Loucy (cell line): ENCODE results near the gene RAD52.

Experiments
- H2AFZ ChIP-seq: fragments of 200-600 bp; sonication (generic); 2 replicates; pipeline ENCODE4 v1.6.0; 2016; ENCODE audit warnings: antibody characterized with exemption, mild to moderate bottlenecking, low read length, moderate library complexity
- H3F3A ChIP-seq: fragments of 200-600 bp; 2 replicates; pipeline ENCODE4 v1.6.0; 2016; ENCODE audit warnings: antibody characterized with exemption, low read depth, mild to moderate bottlenecking
- H3K27me3 ChIP-seq: fragments of 200-600 bp; sonication (generic); 2 replicates; pipeline ENCODE4 v1.6.1; 2014; ENCODE audit warnings: low read length, mild to moderate bottlenecking; ENCODE audit not compliant: insufficient read depth, poor library complexity, severe bottlenecking
- H3K36me3 ChIP-seq: fragments of 200-600 bp; sonication (generic); 2 replicates; pipeline ENCODE4 v1.6.1; 2016; ENCODE audit warnings: low read length; ENCODE audit not compliant: insufficient read depth
- H3K4me1 ChIP-seq: fragments of 200-600 bp; sonication (generic); 2 replicates; pipeline ENCODE4 v1.5.1; 2014; ENCODE audit warnings: low read length, mild to moderate bottlenecking; ENCODE audit not compliant: insufficient read depth, poor library complexity, severe bottlenecking
- H3K4me2 ChIP-seq: fragments of 200-600 bp; sonication (generic); 2 replicates; pipeline ENCODE4 v1.6.0; 2014; ENCODE audit warnings: antibody characterized with exemption, low read length, low read depth, mild to moderate bottlenecking; ENCODE audit not compliant: poor library complexity, severe bottlenecking
- H3K4me3 ChIP-seq: fragments of 200-600 bp; sonication (generic); 2 replicates; pipeline ENCODE4 v1.5.1; 2014; ENCODE audit warnings: low read length, mild to moderate bottlenecking, mixed read lengths; ENCODE audit not compliant: poor library complexity, severe bottlenecking
- H3K79me2 ChIP-seq: fragments of 200-600 bp; sonication (generic); 2 replicates; pipeline ENCODE4 v1.6.1; 2014; ENCODE audit warnings: low read length; ENCODE audit not compliant: insufficient read depth
- H3K9ac ChIP-seq: fragments of 200-600 bp; sonication (generic); 2 replicates; pipeline ENCODE4 v1.6.0; 2014; ENCODE audit warnings: mild to moderate bottlenecking, low read depth, low read length, moderate library complexity; ENCODE audit not compliant: poor library complexity, severe bottlenecking
- H3K9me2 ChIP-seq: fragments of 200-600 bp; sonication (generic); replicated peaks from 2 replicates; pipeline ENCODE4 v1.6.1; 2016; ENCODE audit warnings: low read depth, low read length, mixed read lengths
- H3K9me3 ChIP-seq: fragments of 200-600 bp; sonication (generic); 2 replicates; pipeline ENCODE4 v1.6.1; 2014; ENCODE audit warnings: mild to moderate bottlenecking, antibody characterized with exemption, low read length, low read depth; ENCODE audit not compliant: insufficient read depth
- H4K20me1 ChIP-seq: fragments of 200-600 bp; sonication (generic); 2 replicates; pipeline ENCODE4 v1.6.0; 2014; ENCODE audit warnings: antibody characterized with exemption, low read length, mild to moderate bottlenecking; ENCODE audit not compliant: insufficient read depth, poor library complexity, severe bottlenecking
- CTCF ChIP-seq: fragments of 200-600 bp; sonication (generic); conservative IDR thresholded peaks from 2 replicates; pipeline ENCODE4 v1.5.1; 2014; ENCODE audit warnings: mild to moderate bottlenecking, antibody characterized with exemption, low read length
- EZH2phosphoT487 ChIP-seq: fragments of 200-600 bp; IDR thresholded peaks from 2 replicates; pipeline ENCODE4 v1.6.1; 2018; ENCODE audit warnings: antibody characterized with exemption, mild to moderate bottlenecking, moderate library complexity, borderline replicate concordance

RAD52 gene

GRCh38 chr12:905261-906031 is 44.0 kb downstream of the RAD52 start:
- H3K4me2 ChIP-seq, result no peak overlapping the region
- H3K9me2 ChIP-seq, result no peaks in the 10 kb centered on the region
- H3K9ac ChIP-seq, result no peak overlapping the region
- TF ChIP-seq CTCF (no peak), EZH2phosphoT487 (no peak)
- peaks cover 17% of the 10 kb centered on the region for H3K4me1 ChIP-seq
- H4K20me1 ChIP-seq, result peaks cover 4% of the 10 kb centered on the region
- H3F3A ChIP-seq, result peaks cover 5% of the 10 kb centered on the region; the same call in 1 of the 2 replicates
- H3K27me3 ChIP-seq, result no peaks in the 10 kb centered on the region
- H2AFZ ChIP-seq, result no peak overlapping the region
- peaks cover 98% of the 10 kb centered on the region for H3K36me3 ChIP-seq
- no peaks in the 10 kb centered on the region for H3K9me3 ChIP-seq
- H3K4me3 ChIP-seq, result no peak overlapping the region
- no peaks in the 10 kb centered on the region for H3K79me2 ChIP-seq

GRCh38 chr12:904010-904414 is 45.5 kb downstream of the RAD52 start:
- Histone ChIP-seq H3K79me2 (no peaks in the 10 kb centered on the region), H3F3A (peaks cover 2% of the 10 kb centered on the region; the same call in 1 of the 2 replicates), H3K9ac (no peak overlapping the region), H3K9me2 (no peaks in the 10 kb centered on the region), H3K4me1 (peaks cover 17% of the 10 kb centered on the region), H3K27me3 (no peaks in the 10 kb centered on the region), H2AFZ (no peak overlapping the region), H3K4me3 (no peak overlapping the region), H4K20me1 (peaks cover 4% of the 10 kb centered on the region), H3K4me2 (no peak overlapping the region), H3K9me3 (no peaks in the 10 kb centered on the region), H3K36me3 (peaks cover 96% of the 10 kb centered on the region)
- TF ChIP-seq CTCF, result no peak
- no peak for TF ChIP-seq EZH2phosphoT487

GRCh38 chr12:903055-903454 is 46.4 kb downstream of the RAD52 start:
- TF ChIP-seq EZH2phosphoT487 (no peak), CTCF (no peak)
- Histone ChIP-seq H2AFZ (no peak overlapping the region), H4K20me1 (peaks cover 4% of the 10 kb centered on the region), H3K9ac (no peak overlapping the region), H3K4me2 (no peak overlapping the region), H3K79me2 (no peaks in the 10 kb centered on the region), H3K27me3 (no peaks in the 10 kb centered on the region), H3K4me1 (peaks cover 17% of the 10 kb centered on the region), H3K36me3 (peaks cover 93% of the 10 kb centered on the region), H3K9me2 (no peaks in the 10 kb centered on the region), H3K4me3 (no peak overlapping the region), H3F3A (no peaks in the 10 kb centered on the region), H3K9me3 (no peaks in the 10 kb centered on the region)
